ENCODE data around the gene PCMTD2. TPM values are rescaled to one million over a fixed set of nuclear protein-coding genes. Genes with fewer than 3 reads are reported as not detected.

Gene PCMTD2
- total and polyA plus RNA-seq, 2 of the 13 experiments (the other 11 are each of a cell fraction or from before 2014, with no cell fraction given), result 47.0 to 76.9 TPM

GRCh38 chr20:64220891-64221527, 34.5 kb upstream of the PCMTD2 start:
- peak; percentile 6 for ATAC-seq
- peaks cover 59% of the 10 kb centered on the region for H3K4me1 ChIP-seq (ENCODE audit: insufficient read depth, low read length)
- no peak overlapping the region for H3K9ac ChIP-seq (ENCODE audit: insufficient read depth, low read depth, low read length)
- H3K79me2 ChIP-seq (ENCODE audit: insufficient read depth, low read length), result no peaks in the 10 kb centered on the region
- peak; percentile 66 for DNase-seq (ENCODE audit: low spot score)
- 14% methylated on average over 17 of the region's 17 CpGs for WGBS (ENCODE audit: low lambda C conversion rate)
- H3K27me3 ChIP-seq (ENCODE audit: control insufficient read depth in 1 of 2, insufficient read depth in 2 of 2, low read length in 2 of 2), result peaks cover 17 to 77% of the 10 kb centered on the region in 2 experiments
- no TSS peak for BruUV-seq (replicated peaks)
- intact Hi-C loops (cut with micrococcal nuclease; ENCODE audit: unreplicated experiment) (no loop called here), in situ Hi-C loops (cut with HindIII; ENCODE audit: extremely low pct_ligation_motif_present, low pct_unique_long_range_greater_than_20kb) (no loop called here)
- no peaks in the 10 kb centered on the region for H3K9me3 ChIP-seq (ENCODE audit: low read length)
- peak; percentile 72 for FAIRE-seq
- no peak overlapping the region for H3K4me3 ChIP-seq (replicated peaks in 1 of 3; ENCODE audit: insufficient read depth in 1 of 3, low read depth in 2 of 3, low read length in 3 of 3)
- ChIA-PET POLR2A (interaction anchor here (0.9 to 5.1 kb wide), 6 partner anchors 11 to 33 kb away, joined by 3 to 47 read pairs (median 4); partner anchors contain the start of gene PCMTD2), CTCF (ENCODE audit: low intra/inter-chr PET ratio, low total read pairs) (interaction anchor here (4.2 kb wide), 1 partner anchor 64 kb away, joined by 34 read pairs; no protein-coding TSS in a partner anchor)
- no peak overlapping the region for H2AFZ ChIP-seq (ENCODE audit: low read length)
- no peaks in the 10 kb centered on the region for H3K36me3 ChIP-seq (replicated peaks in 1 of 2; ENCODE audit: control insufficient read depth in 1 of 2, insufficient read depth in 2 of 2, low read length in 2 of 2)
- peak overlapping the region; percentile 22; the same call in 1 of the 2 replicates for H3K4me2 ChIP-seq (ENCODE audit: low read depth, low read length)
- H3K27ac ChIP-seq (ENCODE audit: extremely low read length, insufficient read depth, low read length), result no peak overlapping the region
- no peaks in the 10 kb centered on the region for H4K20me1 ChIP-seq (ENCODE audit: insufficient read depth, low read length)
- TF ChIP-seq ZNF792 (CRISPR knock-in tag; IDR thresholded peaks at IDR 0.05) (no peak), FOXP1 (IDR thresholded peaks at IDR 0.05) (no peak), FOXP1 (CRISPR knock-in tag; IDR thresholded peaks at IDR 0.05) (no peak), ZBTB49 (CRISPR knock-in tag; IDR thresholded peaks at IDR 0.05; ENCODE audit: borderline replicate concordance) (0 out of 2 replicates have a peak, but pooled peaks have one; percentile 10), AKNA (CRISPR knock-in tag; IDR thresholded peaks at IDR 0.05; ENCODE audit: borderline replicate concordance) (no peak), IRF1 (CRISPR knock-in tag; IDR thresholded peaks at IDR 0.05; ENCODE audit: low read depth) (no peak), ZNF138 (CRISPR knock-in tag; IDR thresholded peaks at IDR 0.05; ENCODE audit: low read depth) (no peak), RARG (CRISPR knock-in tag; IDR thresholded peaks at IDR 0.05; ENCODE audit: low read depth) (no peak), PLSCR1 (CRISPR knock-in tag; IDR thresholded peaks at IDR 0.05; ENCODE audit: borderline replicate concordance) (no peak), KDM5A (IDR thresholded peaks at IDR 0.05; ENCODE audit: borderline replicate concordance, low read length) (no peak), ZNF615 (CRISPR knock-in tag; IDR thresholded peaks at IDR 0.05; ENCODE audit: borderline replicate concordance) (no peak), ZNF230 (CRISPR knock-in tag; IDR thresholded peaks at IDR 0.05) (no peak)
- TF ChIP-seq, protein P1, sequence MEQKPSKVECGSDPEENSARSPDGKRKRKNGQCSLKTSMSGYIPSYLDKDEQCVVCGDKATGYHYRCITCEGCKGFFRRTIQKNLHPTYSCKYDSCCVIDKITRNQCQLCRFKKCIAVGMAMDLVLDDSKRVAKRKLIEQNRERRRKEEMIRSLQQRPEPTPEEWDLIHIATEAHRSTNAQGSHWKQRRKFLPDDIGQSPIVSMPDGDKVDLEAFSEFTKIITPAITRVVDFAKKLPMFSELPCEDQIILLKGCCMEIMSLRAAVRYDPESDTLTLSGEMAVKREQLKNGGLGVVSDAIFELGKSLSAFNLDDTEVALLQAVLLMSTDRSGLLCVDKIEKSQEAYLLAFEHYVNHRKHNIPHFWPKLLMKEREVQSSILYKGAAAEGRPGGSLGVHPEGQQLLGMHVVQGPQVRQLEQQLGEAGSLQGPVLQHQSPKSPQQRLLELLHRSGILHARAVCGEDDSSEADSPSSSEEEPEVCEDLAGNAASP (CRISPR knock-in tag; IDR thresholded peaks at IDR 0.05; ENCODE audit: borderline replicate concordance), result peak; percentile 15; the same call in 1 of the 2 replicates
